GM19467 (cell line): Measurements from ENCODE around the gene KIF16B.
"Not testable (repeated sequence)": the region's sequence is repeated elsewhere in the genome, so short reads cannot be mapped to it uniquely, and the experiment has no call there.

Experiments
- ATAC-seq: cut with Tn5 transposase; IDR thresholded peaks from one replicate; pipeline ENCODE4 v1.9.1; 2021; ENCODE audit warnings: mild to moderate bottlenecking, moderate library complexity; ENCODE audit not compliant: unreplicated experiment

Gene KIF16B

DNA sequence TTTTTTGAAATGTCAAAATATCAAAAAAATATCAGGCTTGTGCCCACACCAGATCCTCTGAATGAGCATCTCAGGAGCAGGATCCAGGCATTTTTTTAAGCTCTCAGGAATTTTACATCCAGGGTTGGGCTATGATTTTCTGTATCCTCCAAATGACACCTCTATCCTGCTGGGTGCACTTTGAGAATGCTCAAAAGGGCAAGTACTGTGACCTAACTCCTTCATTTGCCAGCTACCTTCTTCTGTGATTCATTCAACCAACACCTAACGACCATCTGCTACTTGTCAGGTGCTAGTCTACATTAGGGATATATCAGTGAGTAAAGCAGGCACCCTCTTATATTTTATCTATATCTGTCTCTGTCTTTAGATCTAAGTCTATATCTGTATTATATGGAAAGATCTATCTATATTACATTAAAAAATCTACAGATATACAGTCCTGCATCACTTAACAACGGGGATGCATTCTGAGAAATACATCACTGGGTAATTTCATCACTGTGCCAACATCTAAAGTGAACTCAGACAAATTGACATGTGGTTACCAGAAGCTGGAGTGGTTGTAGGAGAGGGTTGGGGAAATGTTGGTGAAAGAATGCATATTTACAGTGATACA, 131.6 kb downstream of the KIF16B start:
- no peak for ATAC-seq

DNA sequence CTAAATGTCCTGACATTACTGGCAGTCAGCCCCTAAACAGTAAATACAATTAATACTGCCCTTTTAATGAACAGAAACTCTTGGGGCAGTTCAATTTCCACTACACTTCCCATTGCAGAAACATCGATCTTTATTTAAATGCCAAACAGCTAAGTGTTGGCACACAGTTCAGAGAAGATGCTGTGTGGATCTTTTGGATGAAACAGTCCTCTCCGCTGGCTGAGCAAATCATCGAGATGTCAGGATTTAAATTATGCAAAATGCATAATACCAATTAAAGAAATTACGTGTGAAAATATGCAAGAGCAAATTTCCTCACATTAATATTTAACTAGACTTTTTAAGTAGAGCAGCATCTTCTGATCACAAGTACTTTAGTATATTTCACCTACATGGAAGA, 132.6 kb downstream of the KIF16B start:
- no peak for ATAC-seq

- ATAC-seq, result not testable (repeated sequence)
Measured at GRCh38 chr20:16439540-16439939, 133.7 kb downstream of the KIF16B start.

DNA sequence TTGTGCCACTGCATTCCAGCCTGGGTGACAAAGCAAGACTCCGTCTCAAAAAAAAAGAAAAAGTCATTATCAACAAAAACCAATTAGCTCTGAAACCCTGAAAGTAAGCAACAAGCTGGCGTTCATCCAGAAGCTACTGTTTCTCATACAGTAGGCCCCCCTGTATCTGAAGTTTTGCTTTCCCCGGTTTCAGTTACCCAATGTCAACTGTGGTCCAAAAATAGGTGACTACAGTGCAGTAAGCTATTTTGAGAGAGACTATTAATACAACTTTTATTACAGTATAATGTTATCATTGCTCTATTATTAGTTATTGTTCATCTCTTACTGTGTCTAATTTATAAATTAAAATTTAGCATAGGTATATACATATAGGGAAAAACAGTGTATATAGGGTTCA, 135.1 kb downstream of the KIF16B start:
- ATAC-seq, result no peak

- ATAC-seq, result no peak
Measured at GRCh38 chr20:16437387-16437996, 135.8 kb downstream of the KIF16B start.

DNA sequence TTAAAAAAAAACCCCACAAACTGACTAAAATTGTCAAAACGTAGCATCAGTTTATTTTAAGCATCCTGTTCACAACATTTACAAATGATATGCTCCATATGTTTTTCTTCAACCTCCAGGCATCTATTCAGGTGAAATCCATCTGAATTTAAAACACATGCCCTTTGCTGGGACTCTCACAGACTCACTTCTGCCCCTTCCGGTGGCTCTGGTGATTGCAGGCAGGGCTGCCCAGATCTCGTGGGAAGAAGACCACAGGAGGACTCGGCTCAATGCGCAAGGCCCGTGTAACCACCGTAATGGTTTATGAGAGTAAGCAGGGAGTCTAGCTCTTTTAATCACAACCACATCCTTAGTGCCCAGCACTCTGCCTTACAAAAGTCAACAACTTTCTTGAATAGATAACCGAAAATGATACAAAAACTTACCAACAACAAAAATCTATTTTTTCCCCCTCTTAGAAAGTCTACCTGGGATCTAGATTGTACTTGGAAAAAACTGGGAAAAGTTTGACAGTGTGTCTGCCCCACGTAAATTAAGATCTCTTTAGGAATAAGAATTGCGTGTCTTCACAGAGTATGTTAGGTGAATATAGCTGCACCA, 139.1 kb downstream of the KIF16B start:
- no peak for ATAC-seq

GRCh38 chr20:16433293-16433580, 140.0 kb downstream of the KIF16B start:
- no peak for ATAC-seq

GRCh38 chr20:16432466-16433292, 140.6 kb downstream of the KIF16B start:
- ATAC-seq, result no peak

DNA sequence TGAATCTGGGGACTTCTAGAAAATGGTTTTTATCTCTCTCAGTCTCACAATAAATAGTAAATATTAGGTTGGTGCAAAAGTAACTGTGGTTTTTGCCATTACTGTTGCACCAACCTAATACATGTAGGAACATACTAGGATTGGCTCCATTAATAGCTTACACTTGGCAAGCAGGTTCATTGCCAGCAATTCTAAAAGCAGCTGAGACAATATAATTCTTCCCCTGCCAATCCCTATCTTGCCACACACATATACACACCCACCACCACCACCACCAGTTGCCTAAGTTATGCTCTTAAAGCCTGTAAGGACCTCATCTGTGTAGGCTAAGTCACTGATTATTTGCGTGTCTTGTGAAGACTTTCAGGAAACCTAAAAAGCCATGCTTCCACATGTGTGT, 145.1 kb downstream of the KIF16B start:
- no peak for ATAC-seq

GRCh38 chr20:16427571-16427970, 145.7 kb downstream of the KIF16B start:
- no peak for ATAC-seq

DNA sequence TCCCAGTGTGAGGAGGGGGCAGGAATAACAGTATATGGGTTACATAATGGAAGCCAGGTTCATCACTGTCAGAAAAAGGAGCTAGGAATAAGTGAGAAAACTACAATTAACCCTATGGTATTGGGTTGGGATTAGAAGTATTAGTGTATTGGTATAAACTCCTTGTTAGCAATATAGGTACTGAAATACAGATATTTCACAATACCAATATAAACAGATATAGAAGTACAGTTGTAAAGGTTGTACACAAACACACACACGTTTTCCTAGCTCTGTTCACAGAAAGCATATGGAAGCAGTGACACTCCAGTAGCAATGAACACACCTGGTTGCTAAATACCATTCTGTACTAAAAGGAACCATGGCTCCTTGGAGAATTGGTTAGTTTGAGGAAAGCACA, 148.5 kb downstream of the KIF16B start:
- no peak for ATAC-seq

- ATAC-seq, result no peak
Measured at GRCh38 chr20:16423311-16424212, 149.7 kb downstream of the KIF16B start.

GRCh38 chr20:16419138-16419715, 154.0 kb downstream of the KIF16B start:
- no peak for ATAC-seq

GRCh38 chr20:16418616-16419015, 154.6 kb downstream of the KIF16B start:
- ATAC-seq, result no peak

DNA sequence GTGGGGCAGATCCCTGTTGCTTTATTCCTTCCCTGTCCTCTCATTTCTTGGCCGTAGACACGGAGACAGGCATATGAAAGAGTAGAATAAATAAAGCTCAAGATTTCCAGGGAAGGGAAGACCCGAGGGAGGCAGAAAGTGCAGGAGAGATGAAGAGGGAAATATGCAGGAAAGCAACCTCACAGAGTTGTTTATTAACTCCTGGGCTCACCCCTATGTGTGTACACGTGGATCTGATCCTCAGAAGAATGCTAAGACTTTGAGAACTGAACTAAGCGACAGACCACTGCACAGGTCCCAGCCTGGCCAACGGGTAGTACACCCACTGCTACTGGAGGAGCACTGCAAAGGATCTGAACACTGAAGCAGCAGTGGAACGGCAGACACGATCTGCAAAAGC, 156.2 kb downstream of the KIF16B start:
- no peak for ATAC-seq

GRCh38 chr20:16415071-16416053, 157.9 kb downstream of the KIF16B start:
- no peak for ATAC-seq

GRCh38 chr20:16412906-16413305, 160.3 kb downstream of the KIF16B start:
- ATAC-seq, result no peak

GRCh38 chr20:16411361-16411760, 161.9 kb downstream of the KIF16B start:
- ATAC-seq, result no peak

DNA sequence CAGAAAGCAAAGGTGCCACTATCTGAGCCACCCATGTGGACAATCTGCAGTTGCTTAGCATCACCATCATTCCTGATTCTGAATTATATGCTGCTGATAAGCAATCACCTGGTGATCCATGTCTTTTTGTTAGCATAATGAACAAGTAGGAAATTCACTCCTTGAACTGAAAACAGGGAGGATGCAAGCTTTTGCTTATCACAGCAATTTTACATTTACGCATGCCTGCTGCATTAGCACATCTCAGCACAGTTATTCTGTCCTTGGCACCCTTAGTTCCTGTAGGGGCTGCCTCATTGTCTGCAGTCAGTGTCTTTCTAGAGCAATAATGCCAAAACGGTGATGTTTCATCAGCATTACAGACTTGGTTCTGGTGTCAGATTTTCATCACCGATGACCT, 162.6 kb downstream of the KIF16B start:
- ATAC-seq, result no peak
